GM12864 (cell line): Measurements from ENCODE around the gene ARID4B.
"Not testable (repeated sequence)": the region's sequence is repeated elsewhere in the genome, so short reads cannot be mapped to it uniquely, and the experiment has no call there.

Experiments used
- DNase-seq: peaks from one replicate; pipeline ENCODE4 v3.0.0-alpha.2; 2011; ENCODE audit warnings: low read depth
- H3K4me3 ChIP-seq: 2 replicates; pipeline ENCODE4 v1.5.1; 2011; ENCODE audit warnings: mild to moderate bottlenecking, low read depth, low read length, control low read depth
- CTCF ChIP-seq: IDR thresholded peaks from 2 replicates; pipeline ENCODE4 v1.5.1; 2011; ENCODE audit warnings: low read depth, mild to moderate bottlenecking, moderate library complexity, low read length, control low read depth, inconsistent platforms; ENCODE audit errors: missing control alignments

Gene ARID4B

GRCh38 chr1:235206533-235207208 is 121.3 kb downstream of the ARID4B start:
- TF ChIP-seq CTCF: no peak
- H3K4me3 ChIP-seq: no peak overlapping the region

GRCh38 chr1:235205687-235206086 is 122.3 kb downstream of the ARID4B start:
- TF ChIP-seq CTCF: no peak
- no peak for DNase-seq

More at GRCh38 chr1:235206533-235207208, 121.3 kb downstream of the ARID4B start:
- DNase-seq: no peak

GRCh38 chr1:235203428-235203827 is 124.6 kb downstream of the ARID4B start:
- no peak overlapping the region for H3K4me3 ChIP-seq
- no peak for TF ChIP-seq CTCF
- DNase-seq: no peak

More at GRCh38 chr1:235205687-235206086, 122.3 kb downstream of the ARID4B start:
- H3K4me3 ChIP-seq: no peak overlapping the region

GRCh38 chr1:235202447-235202846 is 125.5 kb downstream of the ARID4B start:
- not testable (repeated sequence) for H3K4me3 ChIP-seq, DNase-seq

- peak; percentile 19 for TF ChIP-seq CTCF
- DNase-seq: no peak
- no peak overlapping the region for H3K4me3 ChIP-seq
These were observed 128.5 kb downstream of the ARID4B start for GRCh38 chr1:235199441-235199840.

- TF ChIP-seq CTCF: no peak
- DNase-seq: no peak
- H3K4me3 ChIP-seq: no peak overlapping the region
These were observed 137.5 kb downstream of the ARID4B start for GRCh38 chr1:235190431-235190830.

- DNase-seq: no peak
- no peak overlapping the region for H3K4me3 ChIP-seq
- TF ChIP-seq CTCF: no peak
These were observed 140.7 kb downstream of the ARID4B start for GRCh38 chr1:235187316-235187715.
